Neuronal stem cell (in vitro differentiated cells): Measurements from ENCODE around the gene SPOCK2.

Experiments used
- DNase-seq: peaks from one replicate; pipeline ENCODE4 v3.0.0-alpha.2; 2013; ENCODE audit warnings: low spot score
- H2AFZ ChIP-seq: one replicate; pipeline ENCODE4 v1.6.1; 2013; ENCODE audit warnings: mild to moderate bottlenecking, low read length, inconsistent platforms
- H2AK5ac ChIP-seq: 2 replicates; pipeline ENCODE4 v1.6.1; 2013; ENCODE audit warnings: low read depth, mild to moderate bottlenecking, inconsistent platforms, low read length, moderate library complexity, mixed read lengths
- H2BK120ac ChIP-seq: 2 replicates; pipeline ENCODE4 v1.6.1; 2013; ENCODE audit warnings: low read depth, mild to moderate bottlenecking, inconsistent platforms, low read length, moderate library complexity, mixed read lengths
- H2BK12ac ChIP-seq: one replicate; pipeline ENCODE4 v1.6.1; 2013; ENCODE audit warnings: low read length, inconsistent platforms
- H2BK15ac ChIP-seq: 2 replicates; pipeline ENCODE4 v1.6.1; 2013; ENCODE audit warnings: mild to moderate bottlenecking, low read length, inconsistent platforms, mixed read lengths
- H2BK5ac ChIP-seq: one replicate; pipeline ENCODE4 v1.6.1; 2013; ENCODE audit warnings: inconsistent platforms, mild to moderate bottlenecking, low read length, moderate library complexity
- H3K14ac ChIP-seq: one replicate; pipeline ENCODE4 v1.6.1; 2013; ENCODE audit warnings: low read length, inconsistent platforms
- H3K18ac ChIP-seq: 2 replicates; pipeline ENCODE4 v1.6.1; 2013; ENCODE audit warnings: low read length, inconsistent platforms
- H3K23ac ChIP-seq: 2 replicates; pipeline ENCODE4 v1.6.1; 2013; ENCODE audit warnings: low read depth, mild to moderate bottlenecking, mixed read lengths, low read length, inconsistent platforms; ENCODE audit not compliant: poor library complexity
- H3K27ac ChIP-seq: replicated peaks from 3 replicates; pipeline ENCODE4 v1.5.1; 2013; ENCODE audit warnings: low read length, inconsistent platforms
- H3K27me3 ChIP-seq, 3 experiments: 2 replicates each; pipeline ENCODE4 v1.6.1; 2013; ENCODE audit warnings: low read length in 3 of 3, mild to moderate bottlenecking in 2 of 3, inconsistent platforms in 1 of 3, low read depth in 1 of 3, mixed read lengths in 1 of 3, moderate library complexity in 1 of 3; ENCODE audit not compliant: control insufficient read depth in 3 of 3, insufficient read depth in 3 of 3
- H3K36me3 ChIP-seq, 2 donors: replicated peaks in 1 of 2; 2 replicates each; pipeline ENCODE4 v1.6.1; 2013; ENCODE audit warnings: low read length in 2 of 2; ENCODE audit not compliant: control insufficient read depth in 2 of 2, insufficient read depth in 2 of 2
- H3K4ac ChIP-seq: 2 replicates; pipeline ENCODE4 v1.6.1; 2013; ENCODE audit warnings: inconsistent platforms, mild to moderate bottlenecking, low read length, moderate library complexity
- H3K4me1 ChIP-seq, 2 donors: 1 replicate in 1 of 2; 2 replicates in 1 of 2; pipeline ENCODE4 v1.6.1; 2013; ENCODE audit warnings: low read length in 2 of 2, low read depth in 1 of 2; ENCODE audit not compliant: control insufficient read depth in 2 of 2, insufficient read depth in 1 of 2
- H3K4me2 ChIP-seq: one replicate; pipeline ENCODE4 v1.6.1; 2013; ENCODE audit warnings: mild to moderate bottlenecking, low read length, inconsistent platforms; ENCODE audit not compliant: insufficient read depth, poor library complexity, severe bottlenecking
- H3K4me3 ChIP-seq, 2 donors: 2 replicates each; pipeline ENCODE4 v1.5.1; 2013; ENCODE audit warnings: low read length in 2 of 2, mild to moderate bottlenecking in 2 of 2, inconsistent platforms in 1 of 2, moderate library complexity in 1 of 2
- H3K79me1 ChIP-seq: one replicate; pipeline ENCODE4 v1.6.1; 2013; ENCODE audit warnings: low read depth, mild to moderate bottlenecking, inconsistent platforms, low read length, moderate library complexity
- H3K9ac ChIP-seq: one replicate; pipeline ENCODE4 v1.6.1; 2013; ENCODE audit warnings: mild to moderate bottlenecking, low read depth, low read length, inconsistent platforms; ENCODE audit not compliant: poor library complexity
- H3K9me3 ChIP-seq, 2 donors: replicated peaks in 1 of 2; 2 replicates each; pipeline versions ENCODE3 to v1.6.1; 2013; ENCODE audit warnings: low read length in 2 of 2, mild to moderate bottlenecking in 2 of 2, inconsistent platforms in 1 of 2, low read depth in 1 of 2, mixed read lengths in 1 of 2, moderate library complexity in 1 of 2; ENCODE audit not compliant: control insufficient read depth in 2 of 2, insufficient read depth in 1 of 2
- H4K8ac ChIP-seq: one replicate; pipeline ENCODE4 v1.6.1; 2013; ENCODE audit warnings: low read depth, mild to moderate bottlenecking, inconsistent platforms, low read length, moderate library complexity
- H4K91ac ChIP-seq: one replicate; pipeline ENCODE4 v1.6.1; 2013; ENCODE audit warnings: low read length, low read depth, mild to moderate bottlenecking, inconsistent platforms; ENCODE audit not compliant: poor library complexity
- WGBS, 2 donors: extraction: QIAGEN DNeasy Blood & Tissue Kit; methylation state at CpG; one replicate each; pipeline ENCODE4 v1.1.7; 2013; ENCODE audit warnings: missing lambda C conversion rate in 2 of 2, mixed read lengths in 1 of 2; ENCODE audit not compliant: insufficient read length in 2 of 2, insufficient replicate concordance in 1 of 2; ENCODE audit errors: extremely low coverage in 2 of 2; 5-methylcytosine and 5-hydroxymethylcytosine counted together

The SPOCK2 gene

GRCh38 chr10:72041491-72041890 is 46.9 kb downstream of the SPOCK2 start:
- WGBS, 2 donors, result no CpG with 5 or more reads among the region's 6 CpGs
- Histone ChIP-seq H3K14ac (no peak overlapping the region), H2BK12ac (peak overlapping the region; percentile 1), H3K79me1 (no peaks in the 10 kb centered on the region), H3K23ac (no peak overlapping the region), H3K4ac (no peak overlapping the region), H3K9ac (no peak overlapping the region), H3K36me3 (no peaks in the 10 kb centered on the region), H3K4me3 (peak overlapping the region in 1 of 2 donors; percentile 15), H3K27ac (no peak overlapping the region), H3K4me1 (peaks cover 26 to 28% of the 10 kb centered on the region in 2 donors), H3K27me3 (no peaks in the 10 kb centered on the region), H3K9me3 (no peaks in the 10 kb centered on the region), H4K8ac (no peak overlapping the region), H2AK5ac (no peak overlapping the region), H2AFZ (no peak overlapping the region), H2BK120ac (no peak overlapping the region), H3K4me2 (no peak overlapping the region), H2BK15ac (no peak overlapping the region), H4K91ac (no peak overlapping the region), H2BK5ac (peak overlapping the region; percentile 32), H3K18ac (peak overlapping the region; percentile 0)
- no peak for DNase-seq

- no CpG with 5 or more reads among the region's 9 CpGs for WGBS, 2 donors
- Histone ChIP-seq H2BK15ac (no peak overlapping the region), H4K91ac (no peak overlapping the region), H2AFZ (peak overlapping the region; percentile 67), H3K4ac (no peak overlapping the region), H3K9me3 (no peaks in the 10 kb centered on the region), H3K4me2 (no peak overlapping the region), H2BK120ac (no peak overlapping the region), H3K9ac (no peak overlapping the region), H3K79me1 (no peaks in the 10 kb centered on the region), H3K18ac (peak overlapping the region; percentile 53), H4K8ac (no peak overlapping the region), H3K23ac (no peak overlapping the region), H3K14ac (no peak overlapping the region), H3K4me3 (no peak overlapping the region), H3K4me1 (peaks cover 24 to 33% of the 10 kb centered on the region in 2 donors), H3K27ac (no peak overlapping the region), H2BK12ac (no peak overlapping the region), H2BK5ac (no peak overlapping the region), H2AK5ac (peak overlapping the region; percentile 72), H3K27me3 (no peaks in the 10 kb centered on the region), H3K36me3 (no peaks in the 10 kb centered on the region)
- DNase-seq, result no peak
These were observed 49.0 kb downstream of the SPOCK2 start for GRCh38 chr10:72039377-72039776.

- Histone ChIP-seq H3K23ac (no peak overlapping the region), H3K18ac (peak overlapping the region; percentile 32), H4K91ac (no peak overlapping the region), H3K4me1 (peaks cover 22 to 32% of the 10 kb centered on the region in 2 donors), H3K9me3 (no peaks in the 10 kb centered on the region), H3K4ac (no peak overlapping the region), H2AFZ (no peak overlapping the region), H3K14ac (no peak overlapping the region), H4K8ac (no peak overlapping the region), H3K9ac (no peak overlapping the region), H3K27ac (no peak overlapping the region), H3K79me1 (no peaks in the 10 kb centered on the region), H2BK120ac (no peak overlapping the region), H2AK5ac (no peak overlapping the region), H2BK5ac (no peak overlapping the region), H3K36me3 (no peaks in the 10 kb centered on the region), H3K4me3 (no peak overlapping the region), H3K4me2 (no peak overlapping the region), H2BK15ac (no peak overlapping the region), H2BK12ac (no peak overlapping the region), H3K27me3 (no peaks in the 10 kb centered on the region)
- no peak for DNase-seq
- WGBS, 2 donors, result no CpG with 5 or more reads among the region's 13 CpGs
These were observed 49.8 kb downstream of the SPOCK2 start for GRCh38 chr10:72038458-72039001.

GRCh38 chr10:72037811-72038210 is 50.5 kb downstream of the SPOCK2 start:
- no peak overlapping the region for H3K14ac ChIP-seq

More at GRCh38 chr10:72037811-72038210, 50.5 kb downstream of the SPOCK2 start:
- Histone ChIP-seq H2BK12ac (no peak overlapping the region), H2BK120ac (no peak overlapping the region), H3K27ac (peak overlapping the region; percentile 18), H4K8ac (no peak overlapping the region), H3K4me2 (no peak overlapping the region), H2AK5ac (no peak overlapping the region), H2BK5ac (no peak overlapping the region), H3K4me1 (peaks cover 22 to 29% of the 10 kb centered on the region in 2 donors), H2AFZ (peak overlapping the region; percentile 25), H4K91ac (no peak overlapping the region), H3K9ac (no peak overlapping the region), H3K4ac (no peak overlapping the region), H3K27me3 (no peaks in the 10 kb centered on the region), H3K4me3 (no peak overlapping the region), H3K9me3 (no peaks in the 10 kb centered on the region), H3K36me3 (no peaks in the 10 kb centered on the region), H2BK15ac (no peak overlapping the region), H3K18ac (no peak overlapping the region), H3K79me1 (no peaks in the 10 kb centered on the region), H3K23ac (no peak overlapping the region)
- DNase-seq, result peak; percentile 20
- no CpG with 5 or more reads among the region's 3 CpGs for WGBS, 2 donors
